Fibroblast of skin of abdomen (primary cell): Measurements from ENCODE around the gene SNX5. TPM values are rescaled to one million over a fixed set of nuclear protein-coding genes. Genes with fewer than 3 reads are reported as not detected.

ENCODE experiments used
- DNase-seq: peaks from one replicate; pipeline ENCODE4 v3.0.0-alpha.2; 2013
- polyA plus RNA-seq, 2 experiments: library from polyadenylated mRNA; unstranded; fragments of 120-200 nt; gene quantifications; one replicate each; pipeline ENCODE4 v1.2.1, GENCODE V29; 2013; ENCODE audit not compliant: insufficient read length in 2 of 2

The SNX5 gene
- polyA plus RNA-seq (2013, experiment 1 of 2; ENCODE audit: insufficient read length), result 124 TPM
- 115 TPM for polyA plus RNA-seq (2013, experiment 2 of 2; ENCODE audit: insufficient read length)

DNA sequence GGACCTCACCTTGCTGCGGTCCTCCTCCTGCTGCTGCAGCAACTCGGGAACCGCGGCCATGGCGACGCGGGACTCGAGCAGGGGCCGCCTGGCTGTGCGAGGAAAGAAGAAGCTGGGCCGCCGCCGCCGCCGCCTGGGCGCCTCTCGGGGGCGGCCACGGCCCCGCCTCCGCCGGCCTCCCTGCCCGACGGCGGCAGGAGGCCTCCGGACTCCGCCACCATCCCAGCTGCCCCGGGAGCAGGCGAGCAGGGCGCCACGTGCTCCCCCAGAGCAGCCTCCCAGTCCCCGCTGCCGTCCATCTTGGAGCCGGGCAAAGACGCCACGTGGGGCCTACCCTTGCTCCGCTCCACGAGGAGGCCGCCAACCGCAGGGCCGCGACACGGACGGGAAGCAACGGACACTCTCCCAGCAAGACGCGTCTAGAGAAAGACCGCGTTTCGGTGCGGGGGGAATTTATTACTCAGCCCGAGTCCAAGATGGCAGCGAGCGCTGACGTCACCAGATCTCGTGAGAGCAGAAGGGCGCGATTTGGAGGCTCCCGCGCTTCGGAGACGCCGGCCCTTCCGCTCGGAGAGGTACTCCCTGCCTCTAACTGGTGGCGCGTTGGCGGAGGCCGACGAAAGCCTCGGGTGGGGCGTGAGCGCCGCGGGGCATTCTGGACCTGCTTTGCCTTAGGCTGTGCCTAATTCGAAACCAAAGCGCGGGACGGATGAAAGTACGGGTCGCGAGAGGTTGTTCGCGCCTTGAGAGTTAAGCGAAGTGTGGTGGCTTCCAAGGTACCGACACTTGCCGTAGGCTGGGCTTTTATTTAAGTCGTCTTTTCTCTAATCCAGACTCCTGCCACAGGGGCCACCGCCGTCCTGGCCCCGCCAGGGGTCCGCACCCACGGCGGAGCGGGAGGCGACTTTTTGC lies at the start of gene SNX5, which contains the start of gene MGME1:
Gene SNX5 (minus strand): TSS at position 429 of the 912 bp plus-strand sequence. CDS start 369 bp downstream, at position 60.
Gene MGME1 (plus strand): TSS at position 653 of the 912 bp plus-strand sequence. CDS start 842 bp downstream, outside the sequence.
- peak; percentile 100 for DNase-seq

DNA sequence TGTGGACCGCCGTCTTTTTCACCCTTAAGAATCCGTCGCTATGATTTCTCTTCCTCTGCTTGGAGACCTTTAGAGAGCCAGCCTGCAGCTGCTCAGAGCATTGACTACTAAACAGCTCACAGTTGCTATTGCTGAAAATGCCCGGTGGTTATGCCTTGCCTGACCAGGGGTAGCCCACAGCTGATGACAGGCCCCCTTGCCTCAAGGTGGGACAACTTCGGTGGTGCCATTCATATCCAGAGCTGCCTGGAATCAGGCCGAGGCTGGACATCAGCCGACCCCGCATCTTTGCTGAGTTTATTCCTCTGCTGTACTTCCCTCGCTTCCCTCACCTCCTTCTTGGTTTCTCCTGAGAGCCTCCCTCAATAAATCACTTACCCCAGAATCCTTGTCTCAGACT lies 49.5 kb upstream of the SNX5 start:
- DNase-seq, result no peak

- no peak for DNase-seq
Measured at GRCh38 chr20:18016772-18017171, 48.2 kb upstream of the SNX5 start.

DNA sequence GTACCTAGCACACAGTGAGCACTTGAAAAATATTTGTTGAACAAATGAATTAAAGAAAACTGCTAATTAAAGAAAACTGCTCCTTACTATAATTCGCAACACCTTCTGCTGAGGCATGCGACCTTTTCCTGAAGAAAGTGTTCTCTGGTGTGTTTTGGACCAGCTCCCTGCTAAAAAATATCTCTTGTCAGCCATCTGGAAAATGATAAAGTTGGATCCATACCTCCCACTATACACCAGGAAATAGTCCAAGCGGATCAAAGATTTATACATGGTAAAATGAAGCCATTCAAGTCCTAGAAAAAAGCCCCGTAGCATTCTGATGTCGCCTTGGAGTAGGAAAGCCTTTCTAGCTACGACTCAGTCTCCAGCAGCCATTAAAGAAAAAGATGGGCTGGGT lies 45.8 kb upstream of the SNX5 start:
- DNase-seq, result no peak

- no peak for DNase-seq
Measured at GRCh38 chr20:18012901-18013300, 44.3 kb upstream of the SNX5 start.

DNA sequence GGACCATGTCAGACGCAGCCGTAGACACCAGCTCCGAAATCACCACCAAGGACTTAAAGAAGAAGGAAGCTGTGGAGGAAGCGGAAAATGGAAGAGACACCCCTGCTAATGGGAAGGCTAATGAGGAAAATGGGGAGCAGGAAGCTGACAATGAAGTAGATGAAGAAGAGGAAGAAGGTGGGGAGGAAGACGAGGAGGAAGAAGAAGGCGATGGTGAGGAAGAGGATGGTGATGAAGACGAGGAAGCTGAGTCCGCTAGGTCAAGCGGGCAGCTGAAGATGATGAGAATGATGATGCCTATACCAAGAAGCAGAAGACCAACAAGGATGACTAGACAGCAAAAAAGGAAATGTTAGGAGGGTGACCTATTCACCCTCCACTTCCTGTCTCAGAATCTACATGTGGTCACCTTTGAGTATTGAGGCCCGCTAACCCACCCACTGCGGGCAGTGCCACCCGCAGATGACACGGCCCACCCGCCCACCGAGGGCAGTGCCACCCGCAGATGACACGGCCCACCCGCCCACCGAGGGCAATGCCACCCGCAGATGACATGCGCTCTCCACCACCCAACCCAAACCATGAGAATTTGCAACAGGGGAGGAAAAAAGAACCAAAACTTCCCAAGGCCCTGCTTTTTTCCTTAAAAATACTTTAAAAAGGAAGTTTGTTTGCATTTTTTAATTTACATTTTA lies 43.5 kb upstream of the SNX5 start:
- DNase-seq, result no peak

DNA sequence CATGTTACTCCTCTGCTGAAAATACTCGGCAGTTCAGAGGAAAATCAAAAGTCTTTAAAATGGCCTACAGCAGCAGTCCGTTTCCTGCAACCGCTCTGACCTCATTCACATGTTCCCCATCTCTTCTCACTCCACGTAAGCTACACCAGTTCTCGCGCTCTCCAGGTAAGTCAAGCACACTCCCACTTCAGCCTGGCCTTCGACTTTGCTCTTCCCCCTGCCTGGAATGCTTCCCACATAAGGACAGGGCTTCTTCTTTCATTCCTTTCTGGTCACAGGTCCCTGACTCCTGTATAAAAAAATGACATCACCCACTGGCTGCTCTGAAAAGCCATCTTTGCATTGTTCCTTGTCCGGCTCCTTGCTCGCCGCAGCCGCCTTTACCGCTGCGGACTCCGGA lies 42.9 kb upstream of the SNX5 start:
- DNase-seq, result no peak

DNA sequence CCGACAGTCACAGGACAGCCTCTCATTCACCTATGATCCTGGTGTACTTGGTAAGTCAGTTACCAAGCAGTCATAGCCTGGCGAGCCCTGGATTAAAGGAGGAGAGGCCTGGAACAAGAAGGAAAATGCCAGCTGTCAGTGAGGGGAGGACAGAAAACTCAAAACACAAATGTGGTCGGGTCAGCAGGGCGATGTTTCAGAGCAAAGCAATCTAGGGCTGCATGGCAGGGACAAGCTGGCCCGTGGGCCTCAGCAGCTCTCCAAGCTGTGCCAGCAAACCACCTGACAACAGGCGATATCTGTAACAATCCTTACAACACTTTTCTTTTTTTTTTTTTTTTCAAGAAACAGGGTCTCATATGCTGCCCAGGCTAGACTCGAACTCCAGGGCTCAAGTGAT lies 40.5 kb upstream of the SNX5 start:
- no peak for DNase-seq

- no peak for DNase-seq
Measured at GRCh38 chr20:18007534-18008292, 39.1 kb upstream of the SNX5 start.

GRCh38 chr20:18006684-18007083 lies 38.1 kb upstream of the SNX5 start:
- no peak for DNase-seq

- DNase-seq, result no peak
Measured at GRCh38 chr20:18005990-18006364, 37.4 kb upstream of the SNX5 start.

DNA sequence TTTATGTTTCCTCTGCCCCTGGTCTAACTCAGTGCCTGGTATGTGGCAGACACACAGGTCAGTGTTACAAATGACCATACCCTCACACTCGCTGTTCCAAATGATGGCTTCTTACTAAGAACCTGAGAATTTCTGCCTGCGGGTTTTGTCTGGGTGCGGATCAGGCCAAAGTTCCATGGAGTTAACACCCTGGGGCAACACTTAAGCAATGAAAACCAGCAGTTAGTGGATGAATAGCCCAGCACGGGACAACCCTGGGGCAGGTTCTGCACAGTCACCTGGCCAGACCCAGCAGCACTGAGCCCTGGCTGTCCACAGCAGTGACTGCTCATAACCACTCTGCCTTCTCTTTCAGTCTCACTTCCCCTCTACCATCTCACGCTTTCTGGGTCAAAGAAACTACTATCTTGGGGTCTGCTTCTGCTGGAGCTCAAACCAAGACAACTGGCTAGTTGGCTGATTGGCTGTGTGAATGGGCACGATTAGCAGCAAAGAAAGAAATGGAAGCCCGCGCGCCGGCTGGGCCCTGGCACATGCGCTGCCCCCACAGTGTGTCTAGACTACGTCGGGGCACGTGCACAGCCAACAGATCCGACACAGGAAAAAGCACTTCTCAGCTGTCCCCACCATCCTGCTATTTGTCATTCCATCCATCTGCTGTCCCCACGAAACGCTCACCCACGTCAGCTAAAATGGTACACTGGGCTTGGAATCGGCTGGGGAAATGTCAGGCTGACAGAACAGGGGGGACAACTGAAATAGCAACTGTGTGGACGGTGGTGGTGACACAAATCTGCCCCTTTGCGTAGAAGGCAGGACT lies 36.8 kb upstream of the SNX5 start:
- DNase-seq, result no peak

GRCh38 chr20:18004384-18005031 lies 35.9 kb upstream of the SNX5 start:
- peak; percentile 35 for DNase-seq

DNA sequence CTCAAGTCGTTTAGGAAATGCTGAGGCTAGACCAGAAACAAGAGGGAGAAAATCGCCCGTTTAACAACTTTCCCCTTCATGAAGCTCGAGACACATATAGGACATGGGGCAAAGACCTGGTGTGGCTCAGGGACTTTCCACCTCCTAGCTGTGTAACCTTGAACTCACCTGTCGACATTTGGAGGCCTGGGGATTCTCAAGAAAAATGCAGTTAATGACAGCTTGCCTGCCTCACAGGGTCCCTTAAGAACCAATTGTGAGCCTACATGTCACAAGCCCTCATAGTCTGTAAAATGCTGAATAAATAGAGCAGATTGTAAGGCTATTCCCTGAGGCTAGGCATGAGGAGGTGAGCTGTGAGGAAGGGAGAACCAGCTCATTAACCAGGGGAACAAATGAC lies 35.3 kb upstream of the SNX5 start:
- no peak for DNase-seq

DNA sequence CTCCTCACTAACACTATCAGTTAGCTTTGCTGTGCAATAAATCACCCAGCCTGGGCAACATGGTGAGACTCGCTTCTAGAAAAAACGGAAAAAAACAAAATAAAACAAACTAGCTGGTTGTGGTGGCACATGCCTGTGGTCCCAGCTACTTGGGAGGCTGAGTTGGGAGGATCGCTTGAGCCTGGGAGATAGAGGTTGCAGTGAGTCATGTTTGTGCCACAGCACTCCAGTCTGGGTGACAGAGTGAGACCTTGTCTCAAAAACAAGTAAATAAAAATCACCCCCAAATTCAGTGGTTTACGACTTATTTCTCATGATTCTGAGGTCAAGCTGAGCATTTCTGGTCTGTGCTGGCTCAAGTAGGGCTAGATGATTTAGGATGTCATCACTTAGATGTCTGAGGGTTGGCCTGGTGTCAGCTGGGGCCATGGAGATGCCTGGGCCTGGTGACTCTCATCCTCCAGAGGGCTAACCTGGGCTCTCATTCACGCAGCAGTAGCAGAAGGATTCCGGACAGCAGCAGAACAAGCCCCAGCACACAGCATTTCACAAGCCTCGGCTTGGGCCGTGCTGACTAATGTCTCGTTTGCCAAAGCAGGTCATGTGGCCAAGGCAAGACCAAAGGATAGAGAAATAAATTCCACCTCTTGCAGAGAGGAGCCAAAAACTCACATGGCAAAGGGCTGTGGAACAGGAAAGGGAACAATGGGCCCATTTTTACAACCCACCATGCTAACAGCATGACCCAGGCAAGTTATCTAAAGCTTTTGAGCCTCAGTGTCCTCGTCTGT lies 32.7 kb upstream of the SNX5 start:
- peak; percentile 63 for DNase-seq

DNA sequence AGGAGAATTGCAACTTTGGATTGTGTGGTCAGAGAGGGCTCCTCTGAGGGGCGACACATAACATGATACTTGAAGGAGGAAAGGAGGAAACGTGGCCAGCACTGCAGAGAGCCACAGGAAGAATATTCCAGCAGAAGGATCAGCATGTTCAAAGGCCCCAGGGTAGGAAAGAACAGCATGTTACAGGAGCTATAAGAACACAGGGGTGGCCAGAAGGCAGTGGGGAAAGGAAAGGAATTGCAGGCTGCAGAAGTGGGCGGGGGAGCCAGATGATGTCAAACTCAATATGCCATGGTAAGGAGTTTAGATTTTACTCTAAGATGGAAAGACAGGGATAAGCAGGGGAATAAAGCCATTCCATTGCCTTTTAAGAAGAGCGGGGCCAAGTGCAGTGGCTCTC lies 31.0 kb upstream of the SNX5 start:
- no peak for DNase-seq

GRCh38 chr20:17998446-17998845 lies 29.9 kb upstream of the SNX5 start:
- DNase-seq, result no peak

GRCh38 chr20:17995967-17996819 lies 27.6 kb upstream of the SNX5 start:
- DNase-seq, result peak; percentile 72

- DNase-seq, result no peak
Measured at GRCh38 chr20:17993546-17993945, 25.0 kb upstream of the SNX5 start.
